ENCODE data around the gene LIN7A. TPM values are rescaled to one million over a fixed set of nuclear protein-coding genes. Genes with fewer than 3 reads are reported as not detected.
"Not testable (repeated sequence)": the region's sequence is repeated elsewhere in the genome, so short reads cannot be mapped to it uniquely, and the experiment has no call there.

Gene LIN7A
- total RNA-seq, 8 experiments from 2014 or later: 2.1 to 50.7 (median 33.0) TPM

DNA sequence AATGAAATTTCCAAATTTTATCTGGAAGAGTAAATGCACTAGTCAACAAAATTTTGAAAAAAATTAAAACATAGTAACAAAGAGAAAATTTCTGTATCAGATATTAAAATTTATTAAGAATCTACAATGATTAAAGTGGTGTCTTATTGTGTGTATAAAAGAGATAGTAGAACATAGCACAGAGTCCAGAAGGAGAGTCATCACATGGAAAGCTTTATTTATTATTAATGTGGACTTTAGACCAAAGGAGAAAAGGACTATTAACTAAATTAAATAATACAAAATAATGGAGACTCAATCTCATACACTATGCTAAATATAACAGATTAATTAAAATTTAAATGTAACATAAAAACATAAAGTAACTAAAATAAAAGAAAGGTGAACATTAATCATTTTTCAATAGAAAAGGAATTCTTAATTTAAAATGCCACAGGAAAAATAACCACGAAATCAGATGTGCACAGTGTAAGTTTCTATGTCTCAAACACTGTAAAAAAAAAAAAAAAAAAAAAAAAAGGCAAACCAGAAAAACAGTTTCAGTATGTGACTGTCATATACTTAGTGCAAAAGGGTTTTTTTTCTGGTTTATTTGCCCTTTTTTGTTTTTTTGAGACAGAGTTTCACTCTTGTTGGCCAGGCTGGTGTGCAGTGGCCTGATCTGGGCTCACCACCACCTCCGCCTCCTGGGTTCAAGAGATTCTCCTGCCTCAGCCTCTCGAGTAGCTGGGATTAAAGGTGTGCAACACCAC lies 125.6 kb downstream of the LIN7A start:
- Histone ChIP-seq H3K27ac (no peak overlapping the region), H3K4me1 (replicated peaks in 1 of 2) (no peaks in the 10 kb centered on the region), H3K4me3 (no peak overlapping the region)
- in situ Hi-C loops (cut with MboI; ENCODE audit: low pct_unique_long_range_greater_than_20kb in 2 of 9, low sequenced_read_pairs in 9 of 9, unreplicated experiment in 9 of 9): no loop called here
- WGBS, 10 experiments: 17 to 100% (median 90%) methylated on average over 1 to 3 of the region's 3 CpGs; no CpG with 5 or more reads in 1 of the 10 experiments
- no peak for ATAC-seq (replicated peaks in 6 of 8)

DNA sequence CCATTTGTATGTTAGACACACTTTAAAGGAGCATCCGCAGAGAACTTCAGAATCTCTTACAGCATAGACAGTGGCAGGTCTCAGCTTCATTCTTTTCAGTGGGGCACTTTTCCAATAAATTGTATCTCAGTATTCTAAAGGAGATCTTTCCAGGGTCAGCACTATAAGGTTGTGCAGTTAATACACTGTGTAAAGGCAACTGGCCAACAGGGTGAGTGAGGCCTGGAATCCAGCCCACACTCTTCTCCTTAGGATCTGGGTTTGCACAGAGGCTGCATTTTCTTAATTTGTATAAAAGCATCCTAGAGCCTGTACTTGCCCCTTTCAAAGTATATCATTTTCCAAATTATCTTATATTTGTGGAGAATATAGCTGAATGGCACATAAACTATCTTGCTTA lies 126.9 kb downstream of the LIN7A start:
- Histone ChIP-seq H3K4me1 (replicated peaks in 1 of 2) (no peaks in the 10 kb centered on the region), H3K27ac (no peak overlapping the region), H3K4me3 (no peak overlapping the region)
- no peak for ATAC-seq (replicated peaks in 6 of 8)
- in situ Hi-C loops (cut with MboI; ENCODE audit: low pct_unique_long_range_greater_than_20kb in 2 of 9, low sequenced_read_pairs in 9 of 9, unreplicated experiment in 9 of 9): no loop called here
- 0 to 82% (median 0%) methylated on average over 1 of the region's 1 CpG; no CpG with 5 or more reads in 5 of the 10 experiments for WGBS, 10 experiments

DNA sequence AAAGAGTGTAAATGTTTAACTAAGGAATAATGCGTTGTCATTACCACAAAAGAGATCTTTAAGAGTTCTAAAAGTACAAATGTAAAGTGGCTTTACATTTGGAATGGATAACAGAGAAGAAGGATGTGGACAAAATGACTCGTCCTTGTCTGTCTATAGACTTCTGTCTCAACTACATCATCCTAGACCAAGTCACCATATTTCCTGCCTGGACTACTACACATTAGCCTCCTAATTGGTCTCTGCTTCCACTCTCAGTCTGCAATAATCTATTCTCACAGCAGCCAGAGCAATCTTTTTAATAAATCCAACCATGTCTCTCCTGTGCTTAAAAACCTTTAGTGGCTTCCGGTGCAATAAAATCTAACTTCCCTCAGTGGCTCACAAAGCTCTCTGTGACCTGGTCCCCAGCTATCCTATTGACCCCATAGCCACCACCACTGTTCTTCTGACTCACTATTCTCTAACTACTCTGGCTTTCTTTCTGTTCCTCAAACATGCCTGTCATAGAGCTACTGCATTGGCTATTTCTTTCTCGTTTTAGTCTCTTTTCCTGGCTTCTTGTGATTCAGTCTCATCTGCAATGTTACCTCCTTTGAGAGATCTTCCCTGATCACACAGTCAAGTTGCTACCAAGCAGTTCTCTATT lies 130.0 kb downstream of the LIN7A start:
- no peak for ATAC-seq (replicated peaks in 6 of 8)
- H3K27ac ChIP-seq: no peak overlapping the region
- in situ Hi-C loops (cut with MboI; ENCODE audit: low pct_unique_long_range_greater_than_20kb in 2 of 9, low sequenced_read_pairs in 9 of 9, unreplicated experiment in 9 of 9): no loop called here

DNA sequence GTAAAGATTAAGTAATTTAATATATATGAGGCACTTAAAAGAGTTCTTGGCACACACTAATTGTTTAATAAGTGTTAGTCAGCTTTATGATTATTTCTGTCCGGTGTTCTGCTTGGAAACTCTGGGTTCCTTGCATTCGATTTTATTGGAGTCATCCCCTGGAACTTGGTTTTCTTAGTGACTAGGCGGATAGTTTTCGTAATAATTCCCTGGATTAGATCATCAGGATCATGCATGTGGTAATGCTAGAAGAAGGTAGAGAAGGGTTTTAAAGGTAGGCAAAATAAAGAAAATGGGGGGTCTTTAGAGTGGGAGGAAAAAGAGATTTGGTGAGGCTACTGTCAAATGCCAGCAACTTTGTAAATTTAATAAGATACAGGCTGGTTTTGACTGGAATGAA lies 132.6 kb downstream of the LIN7A start:
- Histone ChIP-seq H3K4me1 (replicated peaks in 1 of 2) (no peaks in the 10 kb centered on the region), H3K4me3 (no peak overlapping the region), H3K27ac (no peak overlapping the region)
- no peak for ATAC-seq (replicated peaks in 6 of 8)
- in situ Hi-C loops (cut with MboI; ENCODE audit: low pct_unique_long_range_greater_than_20kb in 2 of 9, low sequenced_read_pairs in 9 of 9, unreplicated experiment in 9 of 9): no loop called here
- WGBS, 10 experiments: 31 to 100% (median 96%) methylated on average over 1 to 4 of the region's 4 CpGs

More for the DNA sequence above, 130.0 kb downstream of the LIN7A start:
- WGBS, 10 experiments: 64 to 100% (median 95%) methylated on average over 1 to 4 of the region's 4 CpGs
- Histone ChIP-seq H3K4me1 (replicated peaks in 1 of 2) (no peaks in the 10 kb centered on the region), H3K4me3 (no peak overlapping the region)

DNA sequence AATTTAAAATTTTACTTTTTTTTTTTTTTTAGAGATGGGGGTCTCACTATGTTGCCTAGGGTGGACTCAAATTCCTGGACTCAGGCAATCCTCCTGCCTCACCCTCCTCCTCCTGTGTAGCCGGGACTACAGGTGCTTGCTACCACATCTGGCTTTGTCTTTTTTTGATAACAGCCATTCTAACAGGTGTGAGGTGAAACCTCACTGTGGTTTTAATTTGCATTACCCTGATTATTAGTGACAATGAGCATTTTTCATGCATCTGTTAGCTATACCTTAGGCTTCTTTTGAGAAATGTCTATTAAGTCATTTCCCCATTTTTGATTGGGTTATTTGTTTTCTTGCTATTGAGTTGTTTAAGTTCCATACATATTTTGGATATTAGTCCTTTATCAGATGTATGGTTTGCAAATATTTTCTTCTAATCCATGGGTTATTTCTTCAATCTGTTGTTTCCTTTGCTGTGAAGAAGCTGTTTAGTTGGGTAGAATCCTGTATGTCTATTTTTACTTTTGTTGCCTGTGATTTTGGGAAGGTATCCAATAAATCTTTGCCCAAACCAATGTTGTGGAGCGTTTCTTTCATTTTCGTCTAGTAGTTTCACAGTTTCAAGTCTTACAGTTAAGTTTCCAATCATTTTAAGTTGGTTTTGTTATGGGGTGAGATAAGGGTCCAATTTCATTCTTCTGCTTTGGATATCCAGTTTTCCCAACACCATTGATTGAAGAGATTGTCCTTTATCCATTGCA lies 134.9 kb downstream of the LIN7A start:
- WGBS, 10 experiments: 33 to 100% (median 82%) methylated on average over 1 to 3 of the region's 3 CpGs

DNA sequence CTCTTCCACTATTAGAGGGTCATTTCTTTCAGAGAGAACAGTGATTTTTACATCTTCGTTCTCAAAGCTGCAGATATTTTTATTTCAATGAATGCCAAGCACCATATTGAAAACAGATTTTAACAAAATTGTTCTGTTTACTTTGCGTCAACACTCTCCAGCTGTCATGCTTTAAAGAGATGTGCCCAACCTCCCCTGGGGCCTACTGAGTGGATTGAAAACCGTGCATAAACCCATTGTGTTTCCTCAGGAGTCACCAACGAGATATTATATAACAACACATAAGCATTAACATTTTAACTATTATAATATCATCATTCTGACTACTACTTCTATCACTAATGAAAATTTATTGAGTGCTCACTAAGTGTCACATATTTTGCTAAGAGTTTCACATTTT lies 139.5 kb downstream of the LIN7A start:
- no peak for ATAC-seq (replicated peaks in 6 of 8)
- Histone ChIP-seq H3K27ac (no peak overlapping the region), H3K4me1 (replicated peaks in 1 of 2) (peaks cover 4 to 7% of the 10 kb centered on the region in 2 donors), H3K4me3 (no peak overlapping the region)
- in situ Hi-C loops (cut with MboI; ENCODE audit: low pct_unique_long_range_greater_than_20kb in 2 of 9, low sequenced_read_pairs in 9 of 9, unreplicated experiment in 9 of 9): no loop called here
- WGBS, 10 experiments: 12 to 100% (median 72%) methylated on average over 1 to 4 of the region's 4 CpGs

More for the DNA sequence above, 134.9 kb downstream of the LIN7A start:
- H3K4me3 ChIP-seq: no peak overlapping the region
- in situ Hi-C loops (cut with MboI; ENCODE audit: low pct_unique_long_range_greater_than_20kb in 2 of 9, low sequenced_read_pairs in 9 of 9, unreplicated experiment in 9 of 9): no loop called here
- H3K4me1 ChIP-seq (replicated peaks in 1 of 2): no peaks in the 10 kb centered on the region
- H3K27ac ChIP-seq: no peak overlapping the region
- ATAC-seq (replicated peaks in 6 of 8): no peak

DNA sequence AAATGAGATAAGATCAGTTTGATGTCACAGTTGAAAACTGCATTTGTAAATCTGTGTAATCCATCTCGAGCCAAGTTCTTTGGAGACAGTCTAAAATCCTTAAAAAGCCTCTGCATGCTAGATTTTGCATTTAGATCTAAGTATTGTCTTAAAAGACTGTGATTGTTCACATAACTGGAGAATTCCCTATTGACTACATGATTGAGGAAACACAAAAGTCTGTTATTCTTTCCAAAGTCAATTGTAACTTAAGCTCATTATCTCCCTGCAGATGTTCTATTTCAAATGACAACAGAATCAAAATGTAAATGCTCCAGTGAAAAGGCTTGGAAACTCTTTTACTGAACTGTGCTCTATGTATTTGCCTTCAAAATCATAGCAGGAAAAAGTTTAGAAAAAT lies 143.2 kb downstream of the LIN7A start:
- WGBS, 10 experiments: 0 to 60% (median 14%) methylated on average over 1 of the region's 1 CpG; no CpG with 5 or more reads in 1 of the 10 experiments
- peak in 1 of 8 experiments; percentile 20 for ATAC-seq (replicated peaks in 6 of 8)
- peaks cover 4 to 7% of the 10 kb centered on the region in 2 donors for H3K4me1 ChIP-seq (replicated peaks in 1 of 2)
- in situ Hi-C loops (cut with MboI; ENCODE audit: low pct_unique_long_range_greater_than_20kb in 2 of 9, low sequenced_read_pairs in 9 of 9, unreplicated experiment in 9 of 9): no loop called here
- no peak overlapping the region for H3K4me3 ChIP-seq
- no peak overlapping the region for H3K27ac ChIP-seq

DNA sequence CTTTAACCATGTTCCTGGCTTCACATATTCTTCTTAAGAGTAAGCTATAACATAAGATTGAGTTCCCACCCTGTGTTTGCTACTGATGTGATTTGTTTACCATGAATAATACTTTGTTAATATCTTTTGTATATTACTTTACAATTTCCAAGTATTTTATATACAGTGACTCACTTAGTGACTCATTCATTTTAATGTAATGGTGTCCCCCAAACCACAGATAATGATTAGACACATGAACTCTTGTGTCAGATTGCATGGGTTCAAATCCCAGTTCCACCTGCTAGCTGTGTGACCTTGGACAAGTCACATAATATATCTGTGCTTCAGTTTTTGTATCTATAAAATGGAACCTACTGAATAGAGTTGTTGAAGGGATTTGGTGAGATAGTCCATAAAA lies 144.9 kb downstream of the LIN7A start:
- H3K4me1 ChIP-seq (replicated peaks in 1 of 2): peaks cover 4 to 7% of the 10 kb centered on the region in 2 donors
- no peak for ATAC-seq (replicated peaks in 6 of 8)
- no peak overlapping the region for H3K27ac ChIP-seq
- H3K4me3 ChIP-seq: no peak overlapping the region
- in situ Hi-C loops (cut with MboI; ENCODE audit: low pct_unique_long_range_greater_than_20kb in 2 of 9, low sequenced_read_pairs in 9 of 9, unreplicated experiment in 9 of 9): no loop called here

DNA sequence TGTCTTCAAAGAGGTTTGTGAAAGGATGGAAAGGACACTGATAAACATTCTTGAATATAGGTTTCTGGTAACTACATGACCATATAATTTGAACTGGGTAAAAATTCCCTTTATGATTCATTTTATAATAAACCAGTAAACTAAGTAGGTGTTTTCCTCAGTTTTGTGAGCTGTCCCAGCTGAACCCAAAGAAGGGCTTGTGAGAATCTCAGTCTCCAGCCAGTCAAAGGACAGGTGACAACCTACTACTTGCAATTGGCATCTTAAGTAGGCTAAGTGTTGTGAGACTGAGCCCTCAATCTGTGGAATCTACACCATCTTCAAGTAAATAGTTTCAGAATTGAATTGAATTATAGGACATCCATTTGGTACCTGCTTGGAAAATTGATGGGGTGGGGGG lies 145.9 kb downstream of the LIN7A start:
- in situ Hi-C loops (cut with MboI; ENCODE audit: low pct_unique_long_range_greater_than_20kb in 2 of 9, low sequenced_read_pairs in 9 of 9, unreplicated experiment in 9 of 9): no loop called here
- peaks cover 4 to 7% of the 10 kb centered on the region in 2 donors for H3K4me1 ChIP-seq (replicated peaks in 1 of 2)
- no peak for ATAC-seq (replicated peaks in 6 of 8)
- no peak overlapping the region for H3K4me3 ChIP-seq
- H3K27ac ChIP-seq: no peak overlapping the region

DNA sequence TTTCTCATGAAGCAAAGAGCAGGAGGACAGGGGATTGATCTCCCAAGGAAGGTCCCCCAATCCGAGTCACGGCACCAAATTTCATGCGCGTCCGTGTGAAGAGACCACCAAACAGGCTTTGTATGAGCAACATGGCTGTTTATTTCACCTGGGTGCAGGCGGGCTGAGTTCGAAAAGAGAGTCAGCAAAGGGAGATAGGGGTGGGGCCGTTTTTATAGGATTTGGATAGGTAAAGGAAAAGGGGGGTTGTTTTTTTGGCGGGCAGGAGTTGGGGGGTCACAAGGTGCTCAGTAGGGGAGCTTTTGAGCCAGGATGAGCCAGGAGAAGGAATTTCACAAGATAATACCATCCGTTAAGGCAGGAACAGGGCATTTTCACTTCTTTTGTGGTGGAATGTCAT lies 149.3 kb downstream of the LIN7A start:
- ATAC-seq (replicated peaks in 6 of 8); H3K4me3 ChIP-seq; in situ Hi-C loops (cut with MboI; ENCODE audit: low pct_unique_long_range_greater_than_20kb in 2 of 9, low sequenced_read_pairs in 9 of 9, unreplicated experiment in 9 of 9); H3K27ac ChIP-seq; H3K4me1 ChIP-seq (replicated peaks in 1 of 2): not testable (repeated sequence)
- WGBS, 10 experiments: 60 to 100% (median 86%) methylated on average over 1 to 3 of the region's 10 CpGs; no CpG with 5 or more reads in 6 of the 10 experiments

DNA sequence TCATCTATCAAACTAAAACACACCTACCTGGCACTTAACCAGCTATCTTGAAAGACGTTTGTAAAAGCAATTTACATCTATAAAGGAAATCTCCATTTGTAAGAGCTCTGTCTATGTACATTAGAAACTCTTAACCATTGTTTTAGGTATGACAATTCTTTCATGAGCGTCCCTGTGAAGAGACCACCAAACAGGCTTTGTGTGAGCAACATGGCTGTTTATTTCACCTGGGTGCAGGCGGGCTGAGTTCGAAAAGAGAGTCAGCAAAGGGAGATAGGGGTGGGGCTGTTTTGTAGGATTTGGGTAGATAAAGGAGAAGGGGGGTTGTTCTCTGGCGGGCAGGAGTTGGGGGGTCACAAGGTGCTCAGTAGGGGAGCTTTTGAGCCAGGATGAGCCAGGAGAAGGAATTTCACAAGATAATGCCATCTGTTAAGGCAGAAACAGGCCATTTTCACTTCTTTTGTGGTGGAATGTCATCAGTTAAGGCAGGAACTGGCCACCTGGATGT lies 154.7 kb downstream of the LIN7A start:
- H3K4me1 ChIP-seq (replicated peaks in 1 of 2); H3K27ac ChIP-seq; ATAC-seq (replicated peaks in 6 of 8); in situ Hi-C loops (cut with MboI; ENCODE audit: low pct_unique_long_range_greater_than_20kb in 2 of 9, low sequenced_read_pairs in 9 of 9, unreplicated experiment in 9 of 9); H3K4me3 ChIP-seq: not testable (repeated sequence)
- WGBS, 10 experiments: 34 to 87% (median 62%) methylated on average over 1 to 3 of the region's 5 CpGs; no CpG with 5 or more reads in 4 of the 10 experiments

DNA sequence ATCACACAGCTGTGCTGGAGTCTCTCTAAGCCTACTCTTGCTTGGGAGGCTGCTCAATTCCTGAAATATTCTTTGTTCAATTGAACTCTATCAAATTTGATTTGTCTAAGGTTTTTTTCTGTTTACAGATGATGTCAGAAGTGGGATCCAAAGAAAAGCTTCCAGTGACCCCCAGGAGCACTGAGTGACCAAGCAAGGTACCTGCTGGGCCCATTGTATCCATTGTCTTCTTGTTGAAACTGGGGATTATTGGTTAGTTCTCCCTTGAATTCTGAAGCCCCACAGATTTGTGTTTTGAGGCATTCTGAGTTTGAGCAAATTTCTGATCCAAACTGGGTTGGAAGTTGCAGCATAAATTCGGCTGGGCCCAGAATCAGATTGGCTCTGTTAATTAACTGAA lies 156.4 kb downstream of the LIN7A start:
- 67 to 100% (median 83%) methylated on average over 1 of the region's 1 CpG; no CpG with 5 or more reads in 5 of the 10 experiments for WGBS, 10 experiments
- in situ Hi-C loops (cut with MboI; ENCODE audit: low pct_unique_long_range_greater_than_20kb in 2 of 9, low sequenced_read_pairs in 9 of 9, unreplicated experiment in 9 of 9): no loop called here
- Histone ChIP-seq H3K27ac (no peak overlapping the region), H3K4me3 (no peak overlapping the region), H3K4me1 (replicated peaks in 1 of 2) (peaks cover 3 to 11% of the 10 kb centered on the region in 2 donors)
- ATAC-seq (replicated peaks in 6 of 8): no peak

DNA sequence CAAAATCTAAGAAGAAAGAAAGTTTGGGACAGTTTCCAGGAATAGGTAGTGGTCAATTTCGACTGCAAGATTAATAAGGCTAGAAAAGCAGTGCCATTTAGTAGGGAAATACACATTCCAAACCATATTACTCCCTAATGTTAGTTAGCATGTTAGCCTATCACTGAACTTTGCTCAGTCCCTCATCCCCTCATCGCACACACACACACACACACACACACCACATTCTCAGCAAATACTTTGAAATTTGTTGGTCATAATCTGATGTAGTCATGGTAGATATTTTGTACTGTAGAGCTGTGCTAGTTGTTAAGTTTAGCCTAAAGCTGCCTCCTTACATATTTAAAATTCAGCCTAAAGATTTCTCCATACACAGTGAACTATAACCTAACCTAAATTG lies 157.0 kb downstream of the LIN7A start:
- H3K27ac ChIP-seq: no peak overlapping the region
- WGBS, 10 experiments: 63 to 96% (median 78%) methylated on average over 1 to 2 of the region's 2 CpGs; no CpG with 5 or more reads in 3 of the 10 experiments
- peaks cover 3 to 11% of the 10 kb centered on the region in 2 donors for H3K4me1 ChIP-seq (replicated peaks in 1 of 2)
- no peak overlapping the region for H3K4me3 ChIP-seq
- in situ Hi-C loops (cut with MboI; ENCODE audit: low pct_unique_long_range_greater_than_20kb in 2 of 9, low sequenced_read_pairs in 9 of 9, unreplicated experiment in 9 of 9): no loop called here
- no peak for ATAC-seq (replicated peaks in 6 of 8)
